Measurements from ENCODE around the gene MRPS6.

MRPS6 gene

DNA sequence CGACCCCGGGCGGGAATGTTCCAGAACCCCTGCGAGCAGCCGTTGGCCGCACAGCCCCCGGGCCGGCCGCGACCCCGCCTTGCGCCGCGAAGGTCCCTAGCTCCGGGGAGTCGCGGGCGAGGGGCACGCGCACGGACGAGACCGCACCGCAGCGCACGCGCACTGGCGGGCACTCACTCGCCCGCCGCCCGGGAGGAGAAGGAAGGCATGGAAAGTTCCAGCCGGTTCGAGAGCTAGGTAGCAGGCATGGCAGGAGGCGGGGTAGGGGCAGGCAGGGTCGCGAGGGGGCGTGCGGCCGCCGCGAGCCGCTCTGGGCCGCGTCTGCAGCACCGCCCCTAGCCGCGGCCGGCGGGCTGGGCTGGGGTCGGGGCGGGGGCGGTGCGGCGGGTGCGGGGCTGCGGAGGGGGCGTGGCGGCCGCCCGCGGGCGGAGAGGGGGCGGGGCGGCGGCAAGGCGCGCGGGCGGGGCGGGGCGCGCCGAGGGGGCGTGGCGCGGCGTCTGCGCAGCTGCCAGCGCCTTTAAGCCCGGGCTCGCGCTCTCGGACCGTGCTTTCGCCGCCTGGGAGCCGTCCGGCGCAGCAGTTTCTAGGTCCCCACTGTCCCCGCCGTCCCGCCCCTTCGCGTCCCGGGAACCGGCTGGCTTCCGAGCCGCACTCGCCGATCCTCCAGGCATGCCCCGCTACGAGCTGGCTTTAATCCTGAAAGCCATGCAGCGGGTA is at the start of gene MRPS6, which contains the start of gene SLC5A3:
Gene MRPS6, plus strand, starts transcription at position 547 of the 717 bp plus-strand sequence. Its CDS starts 123 bp downstream, at position 670.
Gene SLC5A3, plus strand, starts transcription at position 547 of the 717 bp plus-strand sequence. CDS start 21,621 bp downstream, outside the sequence.
- TF ChIP-seq, protein P1, sequence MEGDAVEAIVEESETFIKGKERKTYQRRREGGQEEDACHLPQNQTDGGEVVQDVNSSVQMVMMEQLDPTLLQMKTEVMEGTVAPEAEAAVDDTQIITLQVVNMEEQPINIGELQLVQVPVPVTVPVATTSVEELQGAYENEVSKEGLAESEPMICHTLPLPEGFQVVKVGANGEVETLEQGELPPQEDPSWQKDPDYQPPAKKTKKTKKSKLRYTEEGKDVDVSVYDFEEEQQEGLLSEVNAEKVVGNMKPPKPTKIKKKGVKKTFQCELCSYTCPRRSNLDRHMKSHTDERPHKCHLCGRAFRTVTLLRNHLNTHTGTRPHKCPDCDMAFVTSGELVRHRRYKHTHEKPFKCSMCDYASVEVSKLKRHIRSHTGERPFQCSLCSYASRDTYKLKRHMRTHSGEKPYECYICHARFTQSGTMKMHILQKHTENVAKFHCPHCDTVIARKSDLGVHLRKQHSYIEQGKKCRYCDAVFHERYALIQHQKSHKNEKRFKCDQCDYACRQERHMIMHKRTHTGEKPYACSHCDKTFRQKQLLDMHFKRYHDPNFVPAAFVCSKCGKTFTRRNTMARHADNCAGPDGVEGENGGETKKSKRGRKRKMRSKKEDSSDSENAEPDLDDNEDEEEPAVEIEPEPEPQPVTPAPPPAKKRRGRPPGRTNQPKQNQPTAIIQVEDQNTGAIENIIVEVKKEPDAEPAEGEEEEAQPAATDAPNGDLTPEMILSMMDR (IDR thresholded peaks at IDR 0.05): peak; percentile 29; the same call in 1 of the 2 replicates

DNA sequence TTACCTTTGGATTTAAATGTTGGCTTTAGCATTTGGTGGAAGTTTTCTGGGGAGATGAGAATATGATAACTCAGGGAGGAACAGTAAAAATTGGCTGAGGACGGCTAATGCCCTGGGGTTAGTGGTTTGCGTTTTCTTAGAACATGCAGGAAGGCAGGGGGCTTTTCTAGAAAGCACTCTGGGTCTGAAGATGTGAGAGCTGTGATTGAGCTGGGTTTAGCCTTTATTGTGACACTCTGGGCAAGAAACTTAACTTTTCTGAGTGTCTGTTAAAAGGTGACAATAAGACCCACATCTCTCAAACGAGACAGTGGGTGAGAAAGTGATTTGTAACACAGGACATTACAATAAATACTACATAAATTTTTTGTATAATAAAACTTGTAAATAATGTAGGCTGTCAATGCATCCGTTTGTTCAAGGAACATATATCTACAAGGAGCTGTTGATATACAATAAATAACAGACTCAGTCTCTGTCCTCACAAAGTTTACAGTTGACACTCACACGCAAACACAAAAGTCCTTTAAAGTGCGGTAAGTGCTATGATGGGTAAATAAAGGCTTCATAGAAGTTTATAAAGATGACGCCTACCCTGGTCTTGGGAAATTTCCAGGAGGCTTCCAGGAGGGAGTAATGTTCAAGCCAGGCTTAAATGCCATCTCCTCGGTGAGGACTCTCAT is 49.5 kb upstream of the MRPS6 start:
- TF ChIP-seq, protein P1 (IDR thresholded peaks at IDR 0.05): no peak

DNA sequence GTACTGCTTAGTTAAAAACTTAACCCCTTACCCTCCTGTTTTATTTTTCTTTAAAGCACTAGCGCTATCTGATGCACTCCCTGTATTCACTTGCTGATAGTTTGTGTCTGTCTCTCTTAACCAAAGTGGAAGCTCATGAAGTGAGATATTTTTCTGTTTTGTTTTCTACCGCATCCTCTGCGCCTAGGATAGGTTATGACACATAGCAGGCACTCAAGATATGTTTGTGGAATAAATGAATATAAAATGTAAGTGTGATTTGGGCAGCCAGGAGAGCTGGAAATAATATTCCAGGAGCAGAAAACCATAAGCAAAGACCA is 49.0 kb upstream of the MRPS6 start:
- TF ChIP-seq, protein P1 (IDR thresholded peaks at IDR 0.05): no peak

DNA sequence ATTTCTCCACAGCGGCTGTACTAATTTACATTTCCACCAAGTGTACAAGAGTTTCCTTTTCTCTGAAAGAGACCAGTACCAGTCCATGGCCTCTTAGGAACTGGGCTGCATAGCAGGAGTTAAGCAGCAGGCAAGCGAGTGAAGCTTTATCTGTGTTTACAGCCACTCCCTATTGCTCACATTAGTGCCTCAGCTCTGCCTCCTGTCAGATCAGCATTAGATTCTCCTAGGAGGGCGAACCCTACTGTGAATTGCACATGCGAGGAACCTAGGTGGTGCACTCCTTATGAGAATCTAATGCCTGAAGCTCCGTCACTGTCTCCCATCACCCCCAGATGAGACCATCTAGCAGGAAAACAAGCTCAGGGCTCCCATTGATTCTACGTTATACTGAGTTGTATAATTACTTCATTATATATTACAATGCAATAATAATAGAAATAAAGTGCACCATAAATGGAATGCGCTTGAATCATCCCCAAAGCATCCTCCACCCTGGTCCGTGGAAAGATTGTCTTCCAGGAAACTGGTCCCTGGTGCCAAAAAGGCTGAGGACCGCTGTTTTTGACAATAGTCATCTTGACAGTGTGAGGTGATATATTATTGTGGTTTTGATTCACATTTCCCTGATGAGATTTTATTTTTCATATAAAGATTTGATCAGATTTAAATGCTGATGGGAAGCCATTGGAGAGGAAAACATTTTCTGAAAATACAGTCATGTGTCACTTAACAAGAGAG is 45.5 kb upstream of the MRPS6 start:
- TF ChIP-seq, protein P1 (IDR thresholded peaks at IDR 0.05): no peak

DNA sequence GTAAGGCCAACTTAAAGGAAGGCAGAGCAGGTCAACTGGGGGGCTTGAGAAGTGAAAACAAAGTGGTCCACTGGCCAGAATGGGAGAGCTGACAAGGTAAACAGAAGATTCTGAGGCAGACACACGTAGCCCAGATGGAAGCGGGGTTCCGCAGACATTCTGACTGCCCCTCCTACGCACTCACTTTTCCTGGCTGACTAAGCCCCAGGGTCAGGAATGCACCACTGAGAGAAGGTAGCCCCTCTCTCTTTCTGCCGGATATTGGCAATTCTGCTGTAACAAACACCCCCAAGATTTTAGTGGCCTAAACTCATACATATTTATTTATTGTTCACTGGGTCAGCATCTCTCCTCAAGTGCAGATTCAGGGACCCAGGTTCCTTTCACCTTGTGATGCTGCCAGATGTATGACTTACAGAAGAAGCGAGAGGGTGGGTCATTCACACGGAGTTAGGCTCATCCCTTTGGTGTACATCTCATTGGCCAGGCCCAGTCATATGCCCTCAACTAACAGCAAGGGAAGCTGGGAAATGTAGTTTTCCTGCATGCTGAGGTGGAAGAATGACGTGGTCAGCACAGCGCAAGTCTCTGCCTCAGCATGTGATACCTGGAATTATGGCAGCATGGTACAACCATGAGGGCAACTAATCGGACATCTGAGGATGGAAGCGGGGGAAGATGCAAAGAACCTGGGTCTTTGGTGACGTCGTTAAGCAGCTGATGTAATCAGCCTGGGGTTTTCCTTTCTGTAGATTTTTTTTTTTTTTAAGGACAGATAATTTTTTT is 43.4 kb upstream of the MRPS6 start:
- TF ChIP-seq, protein P1 (IDR thresholded peaks at IDR 0.05): no peak

DNA sequence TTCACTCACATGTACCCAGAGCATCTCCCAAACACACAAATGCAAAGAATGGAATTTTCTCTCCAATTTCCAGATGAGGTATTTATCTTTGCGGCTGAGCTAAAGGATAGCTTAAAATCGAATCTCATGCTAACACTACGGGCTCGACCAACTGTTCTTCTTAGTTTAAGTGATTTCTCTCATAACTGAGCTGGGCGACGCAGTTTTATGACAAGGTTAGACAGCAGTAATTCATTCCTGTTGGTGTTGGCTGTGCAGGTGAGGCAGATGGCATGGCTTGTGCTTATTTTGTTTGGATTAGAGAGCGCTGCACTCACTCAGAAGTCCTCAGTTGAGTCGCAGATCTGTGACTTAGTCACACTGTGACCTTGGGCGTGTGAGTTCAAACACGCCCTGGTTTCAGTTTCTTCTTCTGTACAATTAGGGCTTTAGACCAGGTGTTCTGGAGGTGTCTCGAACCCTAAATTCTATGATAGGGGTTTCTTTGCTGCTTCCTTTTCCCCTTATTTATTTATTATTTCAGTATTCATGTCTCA is 41.5 kb upstream of the MRPS6 start:
- TF ChIP-seq, protein P1 (IDR thresholded peaks at IDR 0.05): no peak
